Adrenal gland (tissue), 5 donors: ENCODE measurements around the gene ANKS1B.

ENCODE experiments used
- POLR2A ChIP-seq, 2 donors: fragments of 450-650 bp; IDR thresholded peaks; one replicate each; pipeline ENCODE4 v1.6.1; 2017; ENCODE audit warnings: antibody characterized with exemption in 2 of 2, mild to moderate bottlenecking in 2 of 2, moderate library complexity in 1 of 2
- TF ChIP-seq, protein P1 (sequence below), 6 experiments: fragments of 450-650 bp in 4 of 6; fragments of 200-600 bp in 2 of 6; sonication (generic) in 1 of 6; IDR thresholded peaks; 1 replicate in 5 of 6; 2 replicates in 1 of 6; pipeline versions ENCODE4 v1.5.1 to v1.8.0; 2016 to 2021; ENCODE audit warnings: antibody characterized with exemption in 6 of 6, mild to moderate bottlenecking in 2 of 6, moderate library complexity in 1 of 6
- donor health status: DM: no; HTN: no; CAD: no.

DNA sequence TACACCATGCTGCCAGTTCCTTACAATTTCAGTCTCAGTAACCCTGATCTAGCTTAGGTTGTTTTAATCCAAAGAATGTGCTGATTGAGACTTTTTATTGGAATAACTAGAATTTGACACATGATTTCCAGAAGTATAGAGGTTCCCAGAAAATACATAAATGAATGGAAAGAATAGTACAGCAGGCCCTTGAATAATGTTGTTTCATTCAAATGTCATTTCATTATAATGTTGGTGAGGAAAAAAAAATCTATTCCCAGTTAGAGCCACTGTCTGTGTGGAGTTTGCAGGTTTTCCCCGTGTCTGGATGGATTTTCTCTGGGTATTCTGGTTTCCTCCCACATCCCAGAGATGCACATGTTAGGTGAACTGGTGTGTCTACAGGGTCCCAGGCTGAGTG, 610.7 kb downstream of the ANKS1B start:
- TF ChIP-seq, protein P1, sequence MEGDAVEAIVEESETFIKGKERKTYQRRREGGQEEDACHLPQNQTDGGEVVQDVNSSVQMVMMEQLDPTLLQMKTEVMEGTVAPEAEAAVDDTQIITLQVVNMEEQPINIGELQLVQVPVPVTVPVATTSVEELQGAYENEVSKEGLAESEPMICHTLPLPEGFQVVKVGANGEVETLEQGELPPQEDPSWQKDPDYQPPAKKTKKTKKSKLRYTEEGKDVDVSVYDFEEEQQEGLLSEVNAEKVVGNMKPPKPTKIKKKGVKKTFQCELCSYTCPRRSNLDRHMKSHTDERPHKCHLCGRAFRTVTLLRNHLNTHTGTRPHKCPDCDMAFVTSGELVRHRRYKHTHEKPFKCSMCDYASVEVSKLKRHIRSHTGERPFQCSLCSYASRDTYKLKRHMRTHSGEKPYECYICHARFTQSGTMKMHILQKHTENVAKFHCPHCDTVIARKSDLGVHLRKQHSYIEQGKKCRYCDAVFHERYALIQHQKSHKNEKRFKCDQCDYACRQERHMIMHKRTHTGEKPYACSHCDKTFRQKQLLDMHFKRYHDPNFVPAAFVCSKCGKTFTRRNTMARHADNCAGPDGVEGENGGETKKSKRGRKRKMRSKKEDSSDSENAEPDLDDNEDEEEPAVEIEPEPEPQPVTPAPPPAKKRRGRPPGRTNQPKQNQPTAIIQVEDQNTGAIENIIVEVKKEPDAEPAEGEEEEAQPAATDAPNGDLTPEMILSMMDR (IDR thresholded peaks at IDR 0.05): no peak
- TF ChIP-seq POLR2A (IDR thresholded peaks at IDR 0.05): no peak
